Measurements from ENCODE around the gene SEMA3F.

DNA sequence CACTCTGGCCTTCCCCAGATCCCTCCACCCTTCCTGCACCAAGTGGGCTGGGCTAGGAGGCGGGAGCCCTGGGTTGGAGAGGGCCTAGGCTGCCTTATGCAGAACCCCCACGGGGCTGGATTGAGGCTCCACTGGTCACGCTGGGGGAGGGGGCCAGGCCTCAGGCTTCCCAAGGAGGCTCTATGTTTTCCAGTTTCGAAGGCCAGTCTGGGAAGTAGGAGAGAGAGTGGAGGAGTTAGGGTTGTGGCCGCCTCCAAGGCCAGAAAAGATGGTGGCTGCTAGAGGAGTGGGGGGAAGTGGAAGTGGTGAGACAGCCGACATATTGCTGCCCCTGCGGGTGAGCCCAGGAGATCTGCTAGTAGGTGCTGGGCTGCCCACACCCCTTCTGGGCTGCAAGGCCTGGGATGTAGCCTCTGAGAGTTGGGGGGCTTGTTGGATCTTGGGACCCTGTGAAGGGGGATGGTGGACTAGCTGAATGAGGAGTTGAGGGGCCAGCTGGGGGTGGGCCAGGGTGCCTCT is 82.1 kb downstream of the SEMA3F start:
- TF ChIP-seq, protein P1, sequence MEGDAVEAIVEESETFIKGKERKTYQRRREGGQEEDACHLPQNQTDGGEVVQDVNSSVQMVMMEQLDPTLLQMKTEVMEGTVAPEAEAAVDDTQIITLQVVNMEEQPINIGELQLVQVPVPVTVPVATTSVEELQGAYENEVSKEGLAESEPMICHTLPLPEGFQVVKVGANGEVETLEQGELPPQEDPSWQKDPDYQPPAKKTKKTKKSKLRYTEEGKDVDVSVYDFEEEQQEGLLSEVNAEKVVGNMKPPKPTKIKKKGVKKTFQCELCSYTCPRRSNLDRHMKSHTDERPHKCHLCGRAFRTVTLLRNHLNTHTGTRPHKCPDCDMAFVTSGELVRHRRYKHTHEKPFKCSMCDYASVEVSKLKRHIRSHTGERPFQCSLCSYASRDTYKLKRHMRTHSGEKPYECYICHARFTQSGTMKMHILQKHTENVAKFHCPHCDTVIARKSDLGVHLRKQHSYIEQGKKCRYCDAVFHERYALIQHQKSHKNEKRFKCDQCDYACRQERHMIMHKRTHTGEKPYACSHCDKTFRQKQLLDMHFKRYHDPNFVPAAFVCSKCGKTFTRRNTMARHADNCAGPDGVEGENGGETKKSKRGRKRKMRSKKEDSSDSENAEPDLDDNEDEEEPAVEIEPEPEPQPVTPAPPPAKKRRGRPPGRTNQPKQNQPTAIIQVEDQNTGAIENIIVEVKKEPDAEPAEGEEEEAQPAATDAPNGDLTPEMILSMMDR (conservative IDR thresholded peaks at IDR 0.05; ENCODE audit: low read depth, low read length) = no peak
- TF ChIP-seq EZH2 (IDR thresholded peaks at IDR 0.05; ENCODE audit: borderline replicate concordance, low read depth, low read length, poor library complexity, severe bottlenecking) = no peak

Measured in A673 (cell line).